Stromal cell of bone marrow (primary cell): ENCODE data around the gene UGT1A9.

Experiments
- DNase-seq: peaks from one replicate; pipeline ENCODE4 v3.0.0-alpha.2; 2012; ENCODE audit warnings: low read depth

Gene UGT1A9

GRCh38 chr2:233796254-233796653 lies 124.6 kb downstream of the UGT1A9 start:
- no peak for DNase-seq

GRCh38 chr2:233798335-233799086 lies 126.8 kb downstream of the UGT1A9 start:
- DNase-seq: no peak

- DNase-seq: no peak
Observed at GRCh38 chr2:233799087-233799665, 127.5 kb downstream of the UGT1A9 start.

GRCh38 chr2:233799716-233800115 lies 128.0 kb downstream of the UGT1A9 start:
- DNase-seq: no peak

- DNase-seq: no peak
Observed at GRCh38 chr2:233800208-233800607, 128.5 kb downstream of the UGT1A9 start.

GRCh38 chr2:233801357-233802131 lies 129.8 kb downstream of the UGT1A9 start:
- DNase-seq: no peak

- no peak for DNase-seq
Observed at GRCh38 chr2:233802132-233802815, 130.6 kb downstream of the UGT1A9 start.

- DNase-seq: no peak
Observed at GRCh38 chr2:233803292-233803911, 131.7 kb downstream of the UGT1A9 start.

- no peak for DNase-seq
Observed at GRCh38 chr2:233803994-233804393, 132.3 kb downstream of the UGT1A9 start.

- no peak for DNase-seq
Observed at GRCh38 chr2:233807215-233807865, 135.6 kb downstream of the UGT1A9 start.

GRCh38 chr2:233807966-233808935 lies 136.6 kb downstream of the UGT1A9 start:
- DNase-seq: no peak

GRCh38 chr2:233810385-233810784 lies 138.7 kb downstream of the UGT1A9 start:
- DNase-seq: no peak

GRCh38 chr2:233811087-233811486 lies 139.4 kb downstream of the UGT1A9 start:
- no peak for DNase-seq

- DNase-seq: no peak
Observed at GRCh38 chr2:233811732-233812131, 140.0 kb downstream of the UGT1A9 start.

- DNase-seq: no peak
Observed at GRCh38 chr2:233813236-233814055, 141.7 kb downstream of the UGT1A9 start.

GRCh38 chr2:233814056-233814835 lies 142.5 kb downstream of the UGT1A9 start:
- no peak for DNase-seq

GRCh38 chr2:233815861-233816260 lies 144.2 kb downstream of the UGT1A9 start:
- DNase-seq: no peak

- no peak for DNase-seq
Observed at GRCh38 chr2:233816334-233816733, 144.6 kb downstream of the UGT1A9 start.

GRCh38 chr2:233816771-233817170 lies 145.1 kb downstream of the UGT1A9 start:
- no peak for DNase-seq
